ENCODE data around the gene OR52W1. TPM values are rescaled to one million over a fixed set of nuclear protein-coding genes. Genes with fewer than 3 reads are reported as not detected.

The OR52W1 gene
- under 1 TPM in 1 of 10 donors, not detected in 9; 0.11 TPM for polyA plus RNA-seq (ENCODE audit: insufficient read length in 10 of 10)
- long read RNA-seq, donor 1: 0 reads
- long read RNA-seq, donor 2: 0 reads
- long read RNA-seq, donor 3: 0 reads
- long read RNA-seq, donor 4: 0 reads
- long read RNA-seq, donor 5: 0 reads
- long read RNA-seq, donor 6: 0 reads
- long read RNA-seq, donor 7: 0 reads
- long read RNA-seq, donor 8: 0 reads
- long read RNA-seq, donor 9: 0 reads

GRCh38 chr11:6199174-6199810 is at the start of gene OR52W1:
Gene OR52W1 (plus strand): TSS chr11:6199224. CDS start chr11:6199224, 0 bp downstream.
- DNase-seq: no peak

- no peak for DNase-seq
Observed at GRCh38 chr11:6151117-6151516, 47.9 kb upstream of the OR52W1 start.

- no peak for DNase-seq
Observed at GRCh38 chr11:6152126-6152525, 46.9 kb upstream of the OR52W1 start.

GRCh38 chr11:6156628-6157359 is 42.2 kb upstream of the OR52W1 start:
- DNase-seq: no peak

- no peak for DNase-seq
Observed at GRCh38 chr11:6170226-6170625, 28.8 kb upstream of the OR52W1 start, which contains the start of gene OR52B2. Gene OR52B2 (minus strand): TSS chr11:6170326. CDS start chr11:6170326, 0 bp downstream.

- no peak for DNase-seq
Observed at GRCh38 chr11:6175440-6175839, 23.6 kb upstream of the OR52W1 start.

GRCh38 chr11:6191742-6192141 is 7.3 kb upstream of the OR52W1 start:
- no peak for DNase-seq

GRCh38 chr11:6194065-6194581 is 4.9 kb upstream of the OR52W1 start:
- DNase-seq: no peak

GRCh38 chr11:6196396-6196795 is 2.6 kb upstream of the OR52W1 start:
- no peak for DNase-seq

- no peak for DNase-seq
Observed at GRCh38 chr11:6197466-6198200, 1.4 kb upstream of the OR52W1 start.

GRCh38 chr11:6200975-6201374 is 2.0 kb downstream of the OR52W1 start:
- peak in 2 of 3 donors; percentile 8 to 29 for DNase-seq

- DNase-seq: no peak
Observed at GRCh38 chr11:6201481-6201880, 2.5 kb downstream of the OR52W1 start.

GRCh38 chr11:6202041-6202440 is 3.0 kb downstream of the OR52W1 start:
- DNase-seq: no peak

- DNase-seq: no peak
Observed at GRCh38 chr11:6203327-6203726, 4.3 kb downstream of the OR52W1 start.

- no peak for DNase-seq
Observed at GRCh38 chr11:6204706-6205105, 5.7 kb downstream of the OR52W1 start.

GRCh38 chr11:6205366-6205765 is 6.3 kb downstream of the OR52W1 start, which contains the start of gene C11orf42:
Gene C11orf42 (plus strand): TSS chr11:6205557. CDS start chr11:6205616, 59 bp downstream.
- no peak for DNase-seq

GRCh38 chr11:6206456-6207180 is 7.6 kb downstream of the OR52W1 start:
- no peak for DNase-seq

GRCh38 chr11:6209801-6210200 is 10.8 kb downstream of the OR52W1 start:
- DNase-seq: no peak

GRCh38 chr11:6210274-6210955 is 11.4 kb downstream of the OR52W1 start:
- DNase-seq: no peak

- no peak for DNase-seq
Observed at GRCh38 chr11:6214530-6214929, 15.5 kb downstream of the OR52W1 start.

- DNase-seq: no peak
Observed at GRCh38 chr11:6216501-6216900, 17.5 kb downstream of the OR52W1 start.

Data from muscle of back (tissue), 13 donors.